GM18907 (cell line): ENCODE results near the gene SERPINE3.

Experiments
- ATAC-seq: cut with Tn5 transposase; IDR thresholded peaks from one replicate; pipeline ENCODE4 v1.9.1; 2021; ENCODE audit warnings: mild to moderate bottlenecking, moderate library complexity; ENCODE audit not compliant: unreplicated experiment

Gene SERPINE3

GRCh38 chr13:51339354-51339753 lies at the start of gene SERPINE3:
Gene SERPINE3, plus strand, starts transcription at chr13:51339691. Its CDS starts 1,401 bp downstream, at chr13:51341092.
- no peak for ATAC-seq

GRCh38 chr13:51291341-51291740 lies 48.1 kb upstream of the SERPINE3 start:
- ATAC-seq, result no peak

GRCh38 chr13:51292000-51292565 lies 47.4 kb upstream of the SERPINE3 start:
- no peak for ATAC-seq

GRCh38 chr13:51297556-51297955 lies 41.9 kb upstream of the SERPINE3 start:
- ATAC-seq, result no peak

- no peak for ATAC-seq
Observed at GRCh38 chr13:51298812-51299211, 40.7 kb upstream of the SERPINE3 start.

GRCh38 chr13:51303063-51303552 lies 36.4 kb upstream of the SERPINE3 start:
- no peak for ATAC-seq

- ATAC-seq, result no peak
Observed at GRCh38 chr13:51303882-51304281, 35.6 kb upstream of the SERPINE3 start.

GRCh38 chr13:51305271-51305967 lies 34.1 kb upstream of the SERPINE3 start:
- no peak for ATAC-seq

- no peak for ATAC-seq
Observed at GRCh38 chr13:51308781-51309180, 30.7 kb upstream of the SERPINE3 start.

GRCh38 chr13:51311231-51311630 lies 28.3 kb upstream of the SERPINE3 start:
- no peak for ATAC-seq

GRCh38 chr13:51311957-51312520 lies 27.5 kb upstream of the SERPINE3 start:
- no peak for ATAC-seq

GRCh38 chr13:51313619-51314018 lies 25.9 kb upstream of the SERPINE3 start:
- no peak for ATAC-seq

- ATAC-seq, result no peak
Observed at GRCh38 chr13:51317262-51317661, 22.2 kb upstream of the SERPINE3 start.

GRCh38 chr13:51318015-51318414 lies 21.5 kb upstream of the SERPINE3 start:
- no peak for ATAC-seq

- no peak for ATAC-seq
Observed at GRCh38 chr13:51318876-51319275, 20.6 kb upstream of the SERPINE3 start.

- ATAC-seq, result no peak
Observed at GRCh38 chr13:51321836-51322235, 17.7 kb upstream of the SERPINE3 start.

- ATAC-seq, result no peak
Observed at GRCh38 chr13:51322826-51323225, 16.7 kb upstream of the SERPINE3 start.

GRCh38 chr13:51323824-51324511 lies 15.5 kb upstream of the SERPINE3 start:
- ATAC-seq, result no peak

GRCh38 chr13:51324714-51325420 lies 14.6 kb upstream of the SERPINE3 start:
- no peak for ATAC-seq

GRCh38 chr13:51325837-51326236 lies 13.7 kb upstream of the SERPINE3 start:
- no peak for ATAC-seq

GRCh38 chr13:51326777-51327176 lies 12.7 kb upstream of the SERPINE3 start:
- no peak for ATAC-seq
